IMR-90 (cell line): Measurements from ENCODE around the gene DSCAM. TPM values are rescaled to one million over a fixed set of nuclear protein-coding genes. Genes with fewer than 3 reads are reported as not detected.

Experiments
- ATAC-seq: fragments of 200-7000 bp; cut with Tn5 transposase; 2 replicates; pipeline ENCODE4 v1.9.1; 2020; ENCODE audit warnings: low read depth, mild to moderate bottlenecking, moderate library complexity
- BruUV-seq: library from RNA; stranded (reverse); fragments of 400-500 nt; replicated peaks from 2 replicates; lab custom pipeline; 2021; lab: Mats Ljungman, UMichigan
- CTCF ChIA-PET: fragments of 300-600 bp; formaldehyde crosslinking; extraction: SDS; loops from one replicate; lab custom pipeline; 2021; ENCODE audit warnings: antibody characterized with exemption; lab: Yijun Ruan, JAX
- POLR2A ChIA-PET: fragments of 300-600 bp; sonication (Branson Sonifier 250); formaldehyde crosslinking; loops from one replicate; lab custom pipeline; 2022; ENCODE audit warnings: antibody characterized with exemption; ENCODE audit not compliant: unreplicated experiment; lab: Charles Lee
- DNase-seq: peaks from one replicate; pipeline ENCODE4 v3.0.0; 2013
- H2AFZ ChIP-seq: replicated peaks from 2 replicates; pipeline ENCODE3; 2013; ENCODE audit warnings: low read length, mild to moderate bottlenecking; ENCODE audit not compliant: poor library complexity
- H2AK5ac ChIP-seq: 2 replicates; pipeline ENCODE4 v1.6.1; 2013; ENCODE audit warnings: low read depth, low read length, inconsistent platforms
- H2AK9ac ChIP-seq: replicated peaks from 2 replicates; pipeline ENCODE3; 2013; ENCODE audit warnings: mild to moderate bottlenecking, low read depth, low read length, moderate library complexity; ENCODE audit not compliant: poor library complexity
- H2BK120ac ChIP-seq: 2 replicates; pipeline ENCODE4 v1.6.1; 2013; ENCODE audit warnings: low read depth, low read length, inconsistent platforms
- H2BK15ac ChIP-seq: 3 replicates; pipeline ENCODE4 v1.6.1; 2013; ENCODE audit warnings: low read depth, low read length, inconsistent platforms
- H2BK20ac ChIP-seq: 2 replicates; pipeline ENCODE4 v1.6.1; 2013; ENCODE audit warnings: low read depth, mild to moderate bottlenecking, inconsistent platforms, low read length, moderate library complexity
- H2BK5ac ChIP-seq: 2 replicates; pipeline ENCODE4 v1.6.1; 2013; ENCODE audit warnings: mild to moderate bottlenecking, low read depth, low read length, inconsistent platforms; ENCODE audit not compliant: poor library complexity, severe bottlenecking
- H3K14ac ChIP-seq: replicated peaks from 2 replicates; pipeline ENCODE4 v1.6.1; 2013; ENCODE audit warnings: low read depth, low read length, inconsistent platforms
- H3K18ac ChIP-seq: 2 replicates; pipeline ENCODE4 v1.6.1; 2013; ENCODE audit warnings: low read depth, low read length, control low read depth
- H3K23ac ChIP-seq: 2 replicates; pipeline ENCODE4 v1.6.1; 2013; ENCODE audit warnings: low read depth, low read length, inconsistent platforms
- H3K27ac ChIP-seq: 2 replicates; pipeline ENCODE4 v1.5.1; 2013; ENCODE audit warnings: mild to moderate bottlenecking, control low read depth, low read length; ENCODE audit not compliant: insufficient read depth
- H3K27me3 ChIP-seq: 2 replicates; pipeline ENCODE4 v1.6.1; 2013; ENCODE audit warnings: low read length; ENCODE audit not compliant: control insufficient read depth, insufficient read depth
- H3K36me3 ChIP-seq: 2 replicates; pipeline ENCODE4 v1.6.1; 2013; ENCODE audit warnings: low read length, mixed read lengths; ENCODE audit not compliant: control insufficient read depth, insufficient read depth
- H3K4ac ChIP-seq: 2 replicates; pipeline ENCODE4 v1.6.1; 2013; ENCODE audit warnings: low read depth, low read length, inconsistent platforms
- H3K4me1 ChIP-seq: 2 replicates; pipeline ENCODE4 v1.6.1; 2013; ENCODE audit warnings: low read length, mixed read lengths; ENCODE audit not compliant: control insufficient read depth, insufficient read depth
- H3K4me2 ChIP-seq: 2 replicates; pipeline ENCODE4 v1.6.1; 2013; ENCODE audit warnings: low read depth, mild to moderate bottlenecking, control low read depth, low read length, moderate library complexity
- H3K4me3 ChIP-seq: 2 replicates; pipeline ENCODE4 v1.5.1; 2013; ENCODE audit warnings: low read depth, mild to moderate bottlenecking, control low read depth, low read length, moderate library complexity; ENCODE audit not compliant: insufficient read depth
- H3K56ac ChIP-seq: 2 replicates; pipeline ENCODE4 v1.6.1; 2013; ENCODE audit warnings: low read length, inconsistent platforms; ENCODE audit not compliant: insufficient read depth; ENCODE audit errors: extremely low read depth
- H3K79me1 ChIP-seq, 2 experiments: 2 replicates each; pipeline ENCODE4 v1.6.1; 2013; ENCODE audit warnings: low read length in 2 of 2, inconsistent platforms in 1 of 2, low read depth in 1 of 2
- H3K9ac ChIP-seq: 2 replicates; pipeline ENCODE4 v1.6.1; 2013; ENCODE audit warnings: low read depth, low read length, control low read depth
- H3K9me1 ChIP-seq: 2 replicates; pipeline ENCODE4 v1.6.1; 2013; ENCODE audit warnings: low read length, inconsistent platforms; ENCODE audit not compliant: insufficient read depth
- H3K9me3 ChIP-seq: 2 replicates; pipeline ENCODE4 v1.6.1; 2013; ENCODE audit warnings: low read length; ENCODE audit not compliant: control insufficient read depth, insufficient read depth
- H4K20me1 ChIP-seq: 2 replicates; pipeline ENCODE4 v1.6.1; 2013; ENCODE audit warnings: low read length, inconsistent platforms; ENCODE audit not compliant: insufficient read depth
- H4K5ac ChIP-seq: 2 replicates; pipeline ENCODE4 v1.6.1; 2013; ENCODE audit warnings: mild to moderate bottlenecking, low read depth, low read length, control low read depth
- H4K8ac ChIP-seq, 2 experiments: 2 replicates each; pipeline ENCODE4 v1.6.1; 2013; ENCODE audit warnings: low read depth in 2 of 2, low read length in 2 of 2, control low read depth in 1 of 2, inconsistent platforms in 1 of 2
- H4K91ac ChIP-seq: 2 replicates; pipeline ENCODE4 v1.6.1; 2013; ENCODE audit warnings: low read depth, low read length, inconsistent platforms; ENCODE audit not compliant: insufficient read depth
- BHLHE40 ChIP-seq: fragments of 150-350 bp; IDR thresholded peaks from 2 replicates; pipeline ENCODE4 v1.6.1; 2016; ENCODE audit warnings: mild to moderate bottlenecking, low read depth, low read length
- CEBPB ChIP-seq: IDR thresholded peaks from 2 replicates; pipeline ENCODE4 v1.6.1; 2012; ENCODE audit warnings: low read depth, low read length, improper control_type of control experiment
- CHD1 ChIP-seq: IDR thresholded peaks from 2 replicates; pipeline ENCODE4 v1.6.1; 2012; ENCODE audit warnings: low read depth, low read length, improper control_type of control experiment
- CTCF ChIP-seq: conservative IDR thresholded peaks from 2 replicates; pipeline ENCODE4 v1.5.1; 2012; ENCODE audit warnings: mild to moderate bottlenecking, low read depth, low read length, improper control_type of control experiment
- FOS ChIP-seq: fragments of 150-350 bp; IDR thresholded peaks from 2 replicates; pipeline ENCODE4 v1.6.1; 2016; ENCODE audit warnings: low read depth, low read length
- MAFK ChIP-seq: IDR thresholded peaks from 2 replicates; pipeline ENCODE4 v1.6.1; 2012; ENCODE audit warnings: low read depth, low read length, improper control_type of control experiment
- MAZ ChIP-seq: IDR thresholded peaks from 2 replicates; pipeline ENCODE4 v1.6.1; 2012; ENCODE audit warnings: low read depth, mild to moderate bottlenecking, low read length, improper control_type of control experiment, moderate library complexity, borderline replicate concordance
- MXI1 ChIP-seq: IDR thresholded peaks from 2 replicates; pipeline ENCODE4 v1.6.1; 2012; ENCODE audit warnings: low read depth, mild to moderate bottlenecking, low read length, moderate library complexity, borderline replicate concordance
- NFE2L2 ChIP-seq: fragments of 150-350 bp; IDR thresholded peaks from 2 replicates; pipeline ENCODE4 v1.6.1; 2016; ENCODE audit warnings: low read depth, mild to moderate bottlenecking, low read length
- POLR2A ChIP-seq: IDR thresholded peaks from 2 replicates; pipeline ENCODE4 v1.6.1; 2012; ENCODE audit warnings: mild to moderate bottlenecking, low read depth, low read length
- RAD21 ChIP-seq: IDR thresholded peaks from 2 replicates; pipeline ENCODE4 v1.6.1; 2012; ENCODE audit warnings: low read length, improper control_type of control experiment
- RCOR1 ChIP-seq: IDR thresholded peaks from 2 replicates; pipeline ENCODE4 v1.6.1; 2012; ENCODE audit warnings: mild to moderate bottlenecking, low read length, improper control_type of control experiment; ENCODE audit not compliant: insufficient replicate concordance
- RFX5 ChIP-seq: IDR thresholded peaks from 2 replicates; pipeline ENCODE4 v1.8.0; 2012; ENCODE audit warnings: low read depth, mild to moderate bottlenecking, low read length, moderate library complexity
- SMC3 ChIP-seq: fragments of 150-350 bp; IDR thresholded peaks from 2 replicates; pipeline ENCODE4 v1.6.1; 2016; ENCODE audit warnings: low read depth, mild to moderate bottlenecking, antibody characterized with exemption, low read length, moderate library complexity
- USF2 ChIP-seq: fragments of 150-350 bp; IDR thresholded peaks from 2 replicates; pipeline ENCODE4 v1.6.1; 2017; ENCODE audit warnings: mild to moderate bottlenecking, antibody characterized with exemption, low read length, low read depth
- WGBS, 2 experiments: methylation state at CpG; one replicate each; pipeline versions ENCODE4 v1.1.5 to v1.1.7; 2013; ENCODE audit warnings: missing lambda C conversion rate in 2 of 2; ENCODE audit not compliant: insufficient read length in 1 of 2; ENCODE audit errors: extremely low coverage in 2 of 2; 5-methylcytosine and 5-hydroxymethylcytosine counted together
- dilution Hi-C: fragments of 300-500 bp; cut with HindIII; formaldehyde crosslinking; loops from one replicate; pipeline ENCODE4 v1.14.3; 2018; ENCODE audit warnings: low sequenced_read_pairs; ENCODE audit not compliant: unreplicated experiment
- in situ Hi-C: fragments of 300-500 bp; cut with MboI; formaldehyde crosslinking; loops from 3 replicates; pipeline ENCODE4 v1.14.3; 2019; ENCODE audit warnings: low sequenced_read_pairs, inconsistent platforms, mixed read lengths
- intact Hi-C: fragments of 100-400 bp; cut with micrococcal nuclease; formaldehyde crosslinking; loops from 2 replicates; pipeline ENCODE4 v1.10.0; 2022
- polyA plus RNA-seq, 3 experiments: library from polyadenylated mRNA; depleted of rRNA; stranded (reverse); fragments of >200 nt; gene quantifications; 2 replicates each; pipeline ENCODE4 v1.2.3, GENCODE V29; 2012; ENCODE audit warnings: low replicate concordance in 1 of 3
- total RNA-seq: library from RNA; depleted of rRNA; stranded (reverse); fragments of >200 nt; gene quantifications from 2 replicates; pipeline ENCODE4 v1.2.3, GENCODE V29; 2012
- TF ChIP-seq, protein P1 (sequence below): fragments of 150-350 bp; IDR thresholded peaks from 2 replicates; pipeline ENCODE4 v1.6.1; 2016; ENCODE audit warnings: low read depth, mild to moderate bottlenecking, low read length, moderate library complexity, borderline replicate concordance

The DSCAM gene
- total and polyA plus RNA-seq, 2 of the 4 experiments (the other 2 are of a cell fraction) = under 0.01 to 0.02 TPM

- H2AFZ ChIP-seq = no peak overlapping the region
- H4K8ac ChIP-seq = no peak overlapping the region
- H2BK15ac ChIP-seq = no peak overlapping the region
- dilution Hi-C loops = no loop called here
- H3K9me3 ChIP-seq = peaks cover 22% of the 10 kb centered on the region
- intact Hi-C loops = no loop called here
- H3K9ac ChIP-seq = no peak overlapping the region
- no peak overlapping the region for H3K23ac ChIP-seq
- no peaks in the 10 kb centered on the region for H3K9me1 ChIP-seq
- no peaks in the 10 kb centered on the region for H3K4me1 ChIP-seq
- no peaks in the 10 kb centered on the region for H3K27me3 ChIP-seq
- no peak overlapping the region for H2AK5ac ChIP-seq
- no peak overlapping the region for H4K91ac ChIP-seq
- H4K5ac ChIP-seq = no peak overlapping the region
- WGBS, 2 experiments = no CpG with 5 or more reads among the region's 1 CpG
- no peak overlapping the region for H3K18ac ChIP-seq
- no peaks in the 10 kb centered on the region for H3K79me1 ChIP-seq
- in situ Hi-C loops = loop anchor here (25.0 kb wide), 1 partner anchor 122 kb away; no protein-coding TSS in a partner anchor
- no peak for ATAC-seq
- H3K27ac ChIP-seq = no peak overlapping the region
- H3K4ac ChIP-seq = no peak overlapping the region
- no peak for DNase-seq
- no peaks in the 10 kb centered on the region for H3K36me3 ChIP-seq
- ChIA-PET CTCF (no interaction called here), POLR2A (no interaction called here)
- H3K14ac ChIP-seq = no peak overlapping the region
- BruUV-seq = no TSS peak
- no peaks in the 10 kb centered on the region for H4K20me1 ChIP-seq
- H2AK9ac ChIP-seq = no peak overlapping the region
- no peak overlapping the region for H3K4me2 ChIP-seq
- no peak for TF ChIP-seq NFE2L2
- TF ChIP-seq RAD21 = no peak
- no peak for TF ChIP-seq MAFK
- no peak for TF ChIP-seq SMC3
- TF ChIP-seq MXI1 = no peak
- no peak for TF ChIP-seq RFX5
- no peak for TF ChIP-seq MAZ
- TF ChIP-seq CEBPB = no peak
- no peak for TF ChIP-seq CHD1
- no peak for TF ChIP-seq CTCF
- TF ChIP-seq FOS = no peak
- TF ChIP-seq, protein P1, sequence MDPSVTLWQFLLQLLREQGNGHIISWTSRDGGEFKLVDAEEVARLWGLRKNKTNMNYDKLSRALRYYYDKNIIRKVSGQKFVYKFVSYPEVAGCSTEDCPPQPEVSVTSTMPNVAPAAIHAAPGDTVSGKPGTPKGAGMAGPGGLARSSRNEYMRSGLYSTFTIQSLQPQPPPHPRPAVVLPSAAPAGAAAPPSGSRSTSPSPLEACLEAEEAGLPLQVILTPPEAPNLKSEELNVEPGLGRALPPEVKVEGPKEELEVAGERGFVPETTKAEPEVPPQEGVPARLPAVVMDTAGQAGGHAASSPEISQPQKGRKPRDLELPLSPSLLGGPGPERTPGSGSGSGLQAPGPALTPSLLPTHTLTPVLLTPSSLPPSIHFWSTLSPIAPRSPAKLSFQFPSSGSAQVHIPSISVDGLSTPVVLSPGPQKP = no peak
- no peak for TF ChIP-seq RCOR1
- TF ChIP-seq BHLHE40 = no peak
- no peak for TF ChIP-seq USF2
- TF ChIP-seq POLR2A = no peak
- no peak overlapping the region for H2BK120ac ChIP-seq
- no peak overlapping the region for H2BK20ac ChIP-seq
- H3K4me3 ChIP-seq = no peak overlapping the region
- no peak overlapping the region for H2BK5ac ChIP-seq
- H3K56ac ChIP-seq = no peak overlapping the region
These were observed 881.9 kb downstream of the DSCAM start for GRCh38 chr21:39965026-39965425.
